Heart right ventricle (tissue), 16 donors: ENCODE data around the gene DIS3L2. TPM values are rescaled to one million over a fixed set of nuclear protein-coding genes. Genes with fewer than 3 reads are reported as not detected.

ENCODE experiments used
- ATAC-seq, 8 donors: fragments of 200-7000 bp; cut with Tn5 transposase; one replicate each; pipeline ENCODE4 v1.9.1; 2020; ENCODE audit warnings: mild to moderate bottlenecking in 8 of 8, moderate library complexity in 8 of 8, moderate number of reproducible peaks in 1 of 8
- DNase-seq, 2 donors: peaks; one replicate each; pipeline ENCODE4 v3.0.0-alpha.2; 2020
- H3K27ac ChIP-seq, 10 donors: fragments of 200-600 bp; sonication (generic) in 2 of 10; one replicate each; pipeline versions ENCODE4 v1.5.0 to v1.8.0; 2020 to 2022; ENCODE audit warnings: mild to moderate bottlenecking in 3 of 10
- H3K27me3 ChIP-seq, 7 donors: fragments of 200-600 bp; one replicate each; pipeline ENCODE4 v1.8.0; 2021 to 2022; ENCODE audit warnings: mild to moderate bottlenecking in 2 of 7
- H3K36me3 ChIP-seq, 9 donors: fragments of 200-600 bp; sonication (generic) in 1 of 9; one replicate each; pipeline versions ENCODE4 v1.5.0 to v1.8.0; 2020 to 2022; ENCODE audit warnings: mild to moderate bottlenecking in 2 of 9
- H3K4me1 ChIP-seq, 9 donors: fragments of 200-600 bp; sonication (generic) in 1 of 9; one replicate each; pipeline versions ENCODE4 v1.5.0 to v1.8.0; 2020 to 2022; ENCODE audit warnings: mild to moderate bottlenecking in 4 of 9
- H3K4me3 ChIP-seq, 10 donors: fragments of 200-600 bp; sonication (generic) in 2 of 10; one replicate each; pipeline versions ENCODE4 v1.5.0 to v1.8.0; 2020 to 2022; ENCODE audit warnings: mild to moderate bottlenecking in 7 of 10, moderate library complexity in 2 of 10
- H3K9me3 ChIP-seq, 11 donors: fragments of 200-600 bp in 10 of 11; sonication (generic) in 2 of 11; one replicate each; pipeline versions ENCODE4 v1.5.0 to v1.8.0; 2013 to 2022; ENCODE audit warnings: mild to moderate bottlenecking in 2 of 11, control low read depth in 1 of 11, moderate library complexity in 1 of 11
- CTCF ChIP-seq, 9 donors: fragments of 200-600 bp; sonication (generic) in 2 of 9; IDR thresholded peaks; one replicate each; pipeline versions ENCODE4 v1.5.0 to v1.8.0; 2021 to 2022; ENCODE audit warnings: antibody characterized with exemption in 9 of 9, mild to moderate bottlenecking in 5 of 9, moderate library complexity in 1 of 9
- WGBS, 2 donors: extraction: QIAGEN DNeasy Blood & Tissue Kit; methylation state at CpG; one replicate each; pipeline ENCODE4 v1.1.7; 2013; ENCODE audit warnings: inconsistent platforms in 1 of 2; 5-methylcytosine and 5-hydroxymethylcytosine counted together
- intact Hi-C, 10 donors: fragments of 100-400 bp; cut with DNase I; formaldehyde crosslinking; loops; one replicate each; pipeline versions ENCODE4 v1.11.1 to v1.14.2; 2022
- polyA plus RNA-seq, 2 donors: library from polyadenylated mRNA; stranded (reverse); fragments of 200-250 nt; gene quantifications; one replicate each; pipeline ENCODE4 v1.2.3, GENCODE V29; 2013
- total RNA-seq, 10 donors: library from RNA; stranded (reverse); fragmentation: NEBNext Ultra II Directional in 3 of 10; extraction: Animal tissue kit (Norgen Biotek cat#: 25700) in 3 of 10; gene quantifications; one replicate each; pipeline versions ENCODE4 v1.2.1 to v1.2.4, GENCODE V29; 2021 to 2023
- donor health status: Arrhythmogenic right ventricular cardiomyopathy.
- donor health status: ischemic (EF 13 %, LVEDD 7.1; RV severe dilation, severe dysfunction).
- donor health status: healthy with polysubstance abuse.
- donor health status: DM: no; HTN: yes; CAD: no.
- donor health status: DM: no; HTN: no; CAD: no.
- donor health status: ischemic (EF 25% LVEDD 6.9; RV normal size, moderate dysfunction).
- donor health status: ischemic (EF 25% LVEDD 5.7; RV mildly dilated, moderate dysfunction).
- donor health status: healthy.
- donor health status: DM: yes; HTN: yes; CAD: no.
- donor health status: Ischemic cardiomyopathy.
- donor health status: ischemic (EF 35%, LVEDD 5.7; RV mildly dilated, moderate dysfunction).
- donor health status: nonischemic (EF 11% LVEDD 7.7; RV severe dilation, severe dysfunction).
- donor health status: DM: yes; HTN: yes; CAD: no.
- donor health status: PGD.
- donor health status: ischemic (EF 29% LVEDD 5.4; RV normal size, mild dysfunction).
- donor health status: nonischemic (EF 23%, LVEDD 6.1; RV moderate dilation, normal function).

The DIS3L2 gene
- total and polyA plus RNA-seq, 12 donors = 9.5 to 24.5 (median 18.5) TPM

GRCh38 chr2:232372231-232373208, 411.0 kb downstream of the DIS3L2 start:
- no peaks in the 10 kb centered on the region for H3K36me3 ChIP-seq
- no peak overlapping the region for H3K4me3 ChIP-seq
- no peak for TF ChIP-seq CTCF (IDR thresholded peaks at IDR 0.05)
- H3K27ac ChIP-seq = no peak overlapping the region
- WGBS, 2 donors = 90 to 95% methylated on average over 18 of the region's 18 CpGs
- no peaks in the 10 kb centered on the region for H3K9me3 ChIP-seq
- no peak for ATAC-seq
- peaks cover 0 to 40% (median 14%) of the 10 kb centered on the region in 7 donors for H3K27me3 ChIP-seq
- DNase-seq = no peak
- no peaks in the 10 kb centered on the region for H3K4me1 ChIP-seq
- intact Hi-C loops = no loop called here

GRCh38 chr2:232374356-232374755, 412.8 kb downstream of the DIS3L2 start:
- no peaks in the 10 kb centered on the region for H3K36me3 ChIP-seq
- no peaks in the 10 kb centered on the region for H3K4me1 ChIP-seq
- peaks cover 0 to 48% (median 13%) of the 10 kb centered on the region in 7 donors for H3K27me3 ChIP-seq
- ATAC-seq = no peak
- 82 to 88% methylated on average over 1 of the region's 1 CpG for WGBS, 2 donors
- intact Hi-C loops = no loop called here
- no peak for TF ChIP-seq CTCF (IDR thresholded peaks at IDR 0.05)
- DNase-seq = no peak
- no peaks in the 10 kb centered on the region for H3K9me3 ChIP-seq
- H3K27ac ChIP-seq = no peak overlapping the region
- no peak overlapping the region for H3K4me3 ChIP-seq

GRCh38 chr2:232375164-232375563, 413.7 kb downstream of the DIS3L2 start:
- no peak for ATAC-seq
- H3K4me1 ChIP-seq = no peaks in the 10 kb centered on the region
- TF ChIP-seq CTCF (IDR thresholded peaks at IDR 0.05) = no peak
- no peaks in the 10 kb centered on the region for H3K9me3 ChIP-seq
- intact Hi-C loops = no loop called here
- H3K36me3 ChIP-seq = no peaks in the 10 kb centered on the region
- no peak overlapping the region for H3K4me3 ChIP-seq
- no peak overlapping the region for H3K27ac ChIP-seq
- no peak for DNase-seq
- H3K27me3 ChIP-seq = peaks cover 0 to 56% (median 13%) of the 10 kb centered on the region in 7 donors
- WGBS, 2 donors = 55 to 57% methylated on average over 12 of the region's 12 CpGs

- no peaks in the 10 kb centered on the region for H3K4me1 ChIP-seq
- DNase-seq = no peak
Measured at GRCh38 chr2:232376260-232376659, 414.7 kb downstream of the DIS3L2 start.

More at GRCh38 chr2:232376260-232376659, 414.7 kb downstream of the DIS3L2 start:
- no peak overlapping the region for H3K27ac ChIP-seq
- H3K9me3 ChIP-seq = no peaks in the 10 kb centered on the region
- intact Hi-C loops = no loop called here
- no peak for ATAC-seq
- TF ChIP-seq CTCF (IDR thresholded peaks at IDR 0.05) = no peak
- no peak overlapping the region for H3K4me3 ChIP-seq
- H3K27me3 ChIP-seq = peaks cover 0 to 64% (median 16%) of the 10 kb centered on the region in 7 donors
- WGBS, 2 donors = 72 to 81% methylated on average over 4 of the region's 4 CpGs
- H3K36me3 ChIP-seq = no peaks in the 10 kb centered on the region
